ENCODE measurements around the gene ZCCHC13.
A peak's percentile ranks its signal among the peaks of the same experiment; 100 is the strongest.

ZCCHC13 gene

DNA sequence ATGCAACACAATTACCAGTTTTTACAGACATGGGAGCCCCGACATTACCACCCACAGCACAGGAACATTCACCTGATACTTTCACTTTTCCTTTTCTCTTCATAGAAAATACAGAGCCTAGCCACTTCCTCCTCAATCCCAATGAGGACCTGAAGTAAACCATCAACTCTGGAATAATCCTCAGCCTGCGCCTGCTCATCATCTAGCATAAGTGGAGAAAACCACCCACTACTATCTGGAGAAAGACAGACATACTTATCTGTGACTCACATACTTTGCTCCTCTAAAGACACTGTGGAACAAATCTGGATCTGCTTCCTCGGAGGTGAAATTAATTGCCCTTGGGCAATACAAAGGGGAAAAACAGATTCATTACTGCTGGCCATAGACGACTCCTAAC lies 47.8 kb downstream of the ZCCHC13 start:
- Mint-ChIP-seq H3K27ac (no peak overlapping the region), H3K4me3 (peak overlapping the region; percentile 76), H3K27me3 (no peaks in the 10 kb centered on the region), H3K4me1 (peaks cover 12% of the 10 kb centered on the region), H3K36me3 (no peaks in the 10 kb centered on the region), H3K9me3 (no peaks in the 10 kb centered on the region)

- no peaks in the 10 kb centered on the region for H3K9me3 Mint-ChIP-seq
- H3K4me3 Mint-ChIP-seq, result no peak overlapping the region
- H3K27me3 Mint-ChIP-seq, result no peaks in the 10 kb centered on the region
- no peaks in the 10 kb centered on the region for H3K36me3 Mint-ChIP-seq
- peaks cover 12% of the 10 kb centered on the region for H3K4me1 Mint-ChIP-seq
- no peak overlapping the region for H3K27ac Mint-ChIP-seq
Measured at GRCh38 chrX:74353984-74354383, 50.0 kb downstream of the ZCCHC13 start.

All from activated naive CD4-positive, alpha-beta T cell treated with anti-CD3 and anti-CD28 coated beads, Interleukin-2, amount 50 U/mL, for 24 hours (primary cell).